Measurements from ENCODE around the gene BCKDK. TPM values are rescaled to one million over a fixed set of nuclear protein-coding genes. Genes with fewer than 3 reads are reported as not detected.

BCKDK gene
- total RNA-seq, 1 experiment from 2014 or later, result 52.7 TPM

- Histone ChIP-seq H3K36me3 (replicated peaks; ENCODE audit: control insufficient read depth, insufficient read depth, low read length) (peaks cover 11% of the 10 kb centered on the region), H3K27me3 (ENCODE audit: control insufficient read depth, insufficient read depth, low read length) (no peaks in the 10 kb centered on the region), H3K4me3 (ENCODE audit: insufficient read depth, low read depth, low read length) (no peak overlapping the region)
- DNase-seq, result peak; percentile 70
These were observed 23.4 kb upstream of the BCKDK start for GRCh38 chr16:31084584-31085302.

GRCh38 chr16:31085411-31085810 is 22.8 kb upstream of the BCKDK start:
- Histone ChIP-seq H3K4me3 (ENCODE audit: insufficient read depth, low read depth, low read length) (no peak overlapping the region), H3K27me3 (ENCODE audit: control insufficient read depth, insufficient read depth, low read length) (no peaks in the 10 kb centered on the region), H3K36me3 (replicated peaks; ENCODE audit: control insufficient read depth, insufficient read depth, low read length) (peaks cover 11% of the 10 kb centered on the region)
- DNase-seq, result no peak

GRCh38 chr16:31085873-31086628 is 22.1 kb upstream of the BCKDK start:
- Histone ChIP-seq H3K27me3 (ENCODE audit: control insufficient read depth, insufficient read depth, low read length) (no peaks in the 10 kb centered on the region), H3K36me3 (replicated peaks; ENCODE audit: control insufficient read depth, insufficient read depth, low read length) (peaks cover 11% of the 10 kb centered on the region), H3K4me3 (ENCODE audit: insufficient read depth, low read depth, low read length) (no peak overlapping the region)
- no peak for DNase-seq

- Histone ChIP-seq H3K4me3 (ENCODE audit: insufficient read depth, low read depth, low read length) (no peak overlapping the region), H3K27me3 (ENCODE audit: control insufficient read depth, insufficient read depth, low read length) (no peaks in the 10 kb centered on the region), H3K36me3 (replicated peaks; ENCODE audit: control insufficient read depth, insufficient read depth, low read length) (peaks cover 13% of the 10 kb centered on the region)
- no peak for DNase-seq
These were observed 21.6 kb upstream of the BCKDK start for GRCh38 chr16:31086629-31086906.

GRCh38 chr16:31087481-31087880 is 20.7 kb upstream of the BCKDK start:
- DNase-seq, result no peak
- peaks cover 12% of the 10 kb centered on the region for H3K36me3 ChIP-seq (replicated peaks; ENCODE audit: control insufficient read depth, insufficient read depth, low read length)
- H3K27me3 ChIP-seq (ENCODE audit: control insufficient read depth, insufficient read depth, low read length), result no peaks in the 10 kb centered on the region
- H3K4me3 ChIP-seq (ENCODE audit: insufficient read depth, low read depth, low read length), result no peak overlapping the region

GRCh38 chr16:31087971-31088370 is 20.2 kb upstream of the BCKDK start:
- Histone ChIP-seq H3K4me3 (ENCODE audit: insufficient read depth, low read depth, low read length) (no peak overlapping the region), H3K27me3 (ENCODE audit: control insufficient read depth, insufficient read depth, low read length) (no peaks in the 10 kb centered on the region), H3K36me3 (replicated peaks; ENCODE audit: control insufficient read depth, insufficient read depth, low read length) (peaks cover 12% of the 10 kb centered on the region)
- no peak for DNase-seq

- H3K27me3 ChIP-seq (ENCODE audit: control insufficient read depth, insufficient read depth, low read length), result no peaks in the 10 kb centered on the region
- peaks cover 12% of the 10 kb centered on the region for H3K36me3 ChIP-seq (replicated peaks; ENCODE audit: control insufficient read depth, insufficient read depth, low read length)
- H3K4me3 ChIP-seq (ENCODE audit: insufficient read depth, low read depth, low read length), result no peak within 1 kb of the TSS
- DNase-seq, result peak; percentile 30
These were observed 19.6 kb upstream of the BCKDK start, which contains the start of gene PRSS53 for GRCh38 chr16:31088459-31089183. Gene PRSS53, minus strand, starts transcription at chr16:31088943. Its CDS starts 134 bp downstream, at chr16:31088809.

- no peak overlapping the region for H3K4me3 ChIP-seq (ENCODE audit: insufficient read depth, low read depth, low read length)
- no peaks in the 10 kb centered on the region for H3K27me3 ChIP-seq (ENCODE audit: control insufficient read depth, insufficient read depth, low read length)
- H3K36me3 ChIP-seq (replicated peaks; ENCODE audit: control insufficient read depth, insufficient read depth, low read length), result peaks cover 12% of the 10 kb centered on the region
- DNase-seq, result no peak
These were observed 19.0 kb upstream of the BCKDK start for GRCh38 chr16:31089199-31089598.

- DNase-seq, result no peak
- Histone ChIP-seq H3K27me3 (ENCODE audit: control insufficient read depth, insufficient read depth, low read length) (no peaks in the 10 kb centered on the region), H3K36me3 (replicated peaks; ENCODE audit: control insufficient read depth, insufficient read depth, low read length) (peaks cover 12% of the 10 kb centered on the region), H3K4me3 (ENCODE audit: insufficient read depth, low read depth, low read length) (no peak overlapping the region)
These were observed 17.6 kb upstream of the BCKDK start for GRCh38 chr16:31090540-31090939.

- H3K36me3 ChIP-seq (replicated peaks; ENCODE audit: control insufficient read depth, insufficient read depth, low read length), result peaks cover 12% of the 10 kb centered on the region
- no peak overlapping the region for H3K4me3 ChIP-seq (ENCODE audit: insufficient read depth, low read depth, low read length)
- DNase-seq, result peak; percentile 16
- H3K27me3 ChIP-seq (ENCODE audit: control insufficient read depth, insufficient read depth, low read length), result no peaks in the 10 kb centered on the region
These were observed 15.9 kb upstream of the BCKDK start for GRCh38 chr16:31092330-31092729.

- DNase-seq, result peak; percentile 92
- Histone ChIP-seq H3K27me3 (ENCODE audit: control insufficient read depth, insufficient read depth, low read length) (no peaks in the 10 kb centered on the region), H3K36me3 (replicated peaks; ENCODE audit: control insufficient read depth, insufficient read depth, low read length) (peaks cover 12% of the 10 kb centered on the region), H3K4me3 (ENCODE audit: insufficient read depth, low read depth, low read length) (peak overlapping the region; percentile 95)
These were observed 15.0 kb upstream of the BCKDK start for GRCh38 chr16:31093132-31093703.

GRCh38 chr16:31094088-31094423 is 14.1 kb upstream of the BCKDK start:
- peaks cover 12% of the 10 kb centered on the region for H3K36me3 ChIP-seq (replicated peaks; ENCODE audit: control insufficient read depth, insufficient read depth, low read length)
- peak; percentile 80 for DNase-seq
- no peaks in the 10 kb centered on the region for H3K27me3 ChIP-seq (ENCODE audit: control insufficient read depth, insufficient read depth, low read length)
- peak overlapping the region; percentile 95 for H3K4me3 ChIP-seq (ENCODE audit: insufficient read depth, low read depth, low read length)

- Histone ChIP-seq H3K36me3 (replicated peaks; ENCODE audit: control insufficient read depth, insufficient read depth, low read length) (peaks cover 12% of the 10 kb centered on the region), H3K27me3 (ENCODE audit: control insufficient read depth, insufficient read depth, low read length) (no peaks in the 10 kb centered on the region), H3K4me3 (ENCODE audit: insufficient read depth, low read depth, low read length) (peak within 1 kb of the TSS; percentile 95)
- peak; percentile 98 for DNase-seq
These were observed 13.6 kb upstream of the BCKDK start, which contains the start of gene VKORC1 for GRCh38 chr16:31094424-31095120. Gene VKORC1, minus strand, starts transcription at chr16:31094797. Its CDS starts 68 bp downstream, at chr16:31094729.

Measured in H7 (cell line).